PC-3 (cell line): ENCODE data around the gene PROSER2. TPM values are rescaled to one million over a fixed set of nuclear protein-coding genes. Genes with fewer than 3 reads are reported as not detected.

Experiments
- ATAC-seq: fragments of 200-7000 bp; cut with Tn5 transposase; 2 replicates; pipeline ENCODE4 v1.9.1; 2020; ENCODE audit warnings: mild to moderate bottlenecking, moderate library complexity
- BruUV-seq: library from RNA; stranded (reverse); fragments of 400-500 nt; replicated peaks from 2 replicates; lab custom pipeline; 2021; lab: Mats Ljungman, UMichigan
- CTCF ChIA-PET: fragments of 300-600 bp; sonication (Branson Sonifier 250); formaldehyde crosslinking; loops from one replicate; lab custom pipeline; 2022; ENCODE audit warnings: antibody characterized with exemption; lab: Charles Lee
- POLR2A ChIA-PET: fragments of 300-600 bp; sonication (Branson Sonifier 250); formaldehyde crosslinking; loops from one replicate; lab custom pipeline; 2022; ENCODE audit warnings: antibody characterized with exemption; ENCODE audit not compliant: unreplicated experiment; lab: Charles Lee
- DNase-seq: peaks from one replicate; pipeline ENCODE4 v3.0.0-alpha.2; 2015
- H2AFZ ChIP-seq: fragments of 300-600 bp; sonication (generic); 2 replicates; pipeline ENCODE4 v1.6.0; 2016; ENCODE audit warnings: antibody characterized with exemption, low read length
- H3F3A ChIP-seq: fragments of 300-600 bp; sonication (generic); one replicate; pipeline ENCODE4 v1.6.0; 2017; ENCODE audit warnings: antibody characterized with exemption, low read length, control low read depth, mild to moderate bottlenecking; ENCODE audit not compliant: unreplicated experiment
- H3K27ac ChIP-seq: fragments of 300-600 bp; sonication (generic); 2 replicates; pipeline ENCODE4 v1.5.1; 2016; ENCODE audit warnings: mild to moderate bottlenecking, low read length
- H3K27me3 ChIP-seq: fragments of 300-600 bp; sonication (generic); 2 replicates; pipeline ENCODE4 v1.6.1; 2016; ENCODE audit warnings: low read length, mixed read lengths
- H3K36me3 ChIP-seq: fragments of 300-600 bp; sonication (generic); 2 replicates; pipeline ENCODE4 v1.6.1; 2016; ENCODE audit warnings: low read depth, mixed run types, low read length, mixed read lengths
- H3K4me1 ChIP-seq: fragments of 300-600 bp; sonication (generic); 2 replicates; pipeline ENCODE4 v1.5.1; 2016; ENCODE audit warnings: low read length; ENCODE audit not compliant: insufficient read depth
- H3K4me2 ChIP-seq: fragments of 300-600 bp; sonication (generic); 2 replicates; pipeline ENCODE4 v1.6.0; 2016; ENCODE audit warnings: low read length
- H3K4me3 ChIP-seq: fragments of 300-600 bp; sonication (generic); 2 replicates; pipeline ENCODE4 v1.5.1; 2016; ENCODE audit warnings: mild to moderate bottlenecking, low read length, mixed read lengths
- H3K79me2 ChIP-seq: fragments of 300-600 bp; sonication (generic); 2 replicates; pipeline ENCODE4 v1.6.1; 2017; ENCODE audit warnings: low read length, mixed read lengths
- H3K9ac ChIP-seq: fragments of 300-600 bp; sonication (generic); 2 replicates; pipeline ENCODE4 v1.6.0; 2016; ENCODE audit warnings: mild to moderate bottlenecking, low read length
- H3K9me2 ChIP-seq: fragments of 300-600 bp; sonication (generic); replicated peaks from 2 replicates; pipeline ENCODE4 v1.6.1; 2016; ENCODE audit warnings: mixed run types, low read length, mixed read lengths
- H3K9me3 ChIP-seq: fragments of 300-600 bp; sonication (generic); 2 replicates; pipeline ENCODE4 v1.6.1; 2016; ENCODE audit warnings: low read length, mixed read lengths
- H4K20me1 ChIP-seq: fragments of 300-600 bp; sonication (generic); 2 replicates; pipeline ENCODE4 v1.6.1; 2016; ENCODE audit warnings: low read length, mixed read lengths
- CTCF ChIP-seq: fragments of 300-600 bp; sonication (generic); conservative IDR thresholded peaks from 2 replicates; pipeline ENCODE4 v1.5.1; 2017; ENCODE audit warnings: antibody characterized with exemption, low read depth, mild to moderate bottlenecking, low read length
- EZH2 ChIP-seq: fragments of 300-600 bp; sonication (generic); IDR thresholded peaks from one replicate; pipeline ENCODE4 v1.6.1; 2017; ENCODE audit warnings: antibody characterized with exemption, mild to moderate bottlenecking, low read length; ENCODE audit not compliant: unreplicated experiment
- EZH2phosphoT487 ChIP-seq: fragments of 300-600 bp; sonication (generic); IDR thresholded peaks from 2 replicates; pipeline ENCODE4 v1.6.1; 2018; ENCODE audit warnings: mild to moderate bottlenecking, antibody characterized with exemption, low read length, borderline replicate concordance
- intact Hi-C: fragments of 100-400 bp; cut with micrococcal nuclease; formaldehyde crosslinking; loops from 2 replicates; pipeline ENCODE4 v1.9.0; 2023
- total RNA-seq: library from RNA; depleted of rRNA; stranded (reverse); fragments of >200 nt; gene quantifications from 2 replicates; pipeline ENCODE4 v1.2.3, GENCODE V29; 2014

Gene PROSER2
- total RNA-seq, 1 experiment from 2014 or later, result 52.5 TPM

GRCh38 chr10:11838298-11838852, 15.2 kb downstream of the PROSER2 start:
- Histone ChIP-seq H3K36me3 (no peaks in the 10 kb centered on the region), H2AFZ (no peak overlapping the region), H3K27ac (no peak overlapping the region), H3K9me3 (no peaks in the 10 kb centered on the region), H3K4me3 (no peak overlapping the region), H3K9me2 (no peaks in the 10 kb centered on the region), H3K9ac (no peak overlapping the region), H3F3A (no peaks in the 10 kb centered on the region), H4K20me1 (no peaks in the 10 kb centered on the region; the same call in 1 of the 2 replicates), H3K79me2 (peaks cover 92% of the 10 kb centered on the region), H3K4me2 (no peak overlapping the region), H3K27me3 (no peaks in the 10 kb centered on the region), H3K4me1 (no peaks in the 10 kb centered on the region)
- CTCF ChIA-PET, result no interaction called here
- TF ChIP-seq CTCF, result no peak
- TF ChIP-seq EZH2, result no peak
- no peak for TF ChIP-seq EZH2phosphoT487
- POLR2A ChIA-PET, result no interaction called here
- intact Hi-C loops, result no loop called here
- DNase-seq (no peak), ATAC-seq (no peak)
- BruUV-seq, result no TSS peak

- no peak overlapping the region for H3K9ac ChIP-seq
- H4K20me1 ChIP-seq, result no peaks in the 10 kb centered on the region; the same call in 1 of the 2 replicates
- no peak overlapping the region for H3K4me2 ChIP-seq
- DNase-seq (no peak), ATAC-seq (no peak)
- intact Hi-C loops, result no loop called here
- H3K4me1 ChIP-seq, result no peaks in the 10 kb centered on the region
- H2AFZ ChIP-seq, result no peak overlapping the region
- no peaks in the 10 kb centered on the region for H3K9me3 ChIP-seq
- BruUV-seq, result no TSS peak
- no peaks in the 10 kb centered on the region for H3K27me3 ChIP-seq
- H3K27ac ChIP-seq, result no peak overlapping the region
- H3K36me3 ChIP-seq, result no peaks in the 10 kb centered on the region
- POLR2A ChIA-PET, result interaction anchor here (0.7 kb wide), 1 partner anchor 145 kb away, joined by 3 read pairs; no protein-coding TSS in a partner anchor
- peaks cover 92% of the 10 kb centered on the region for H3K79me2 ChIP-seq
- CTCF ChIA-PET, result no interaction called here
- no peaks in the 10 kb centered on the region for H3K9me2 ChIP-seq
- TF ChIP-seq EZH2phosphoT487 (no peak), EZH2 (no peak), CTCF (no peak)
- H3K4me3 ChIP-seq, result no peak overlapping the region
- no peaks in the 10 kb centered on the region for H3F3A ChIP-seq
These were observed 18.2 kb downstream of the PROSER2 start for GRCh38 chr10:11841375-11841774.

GRCh38 chr10:11842411-11842810, 19.3 kb downstream of the PROSER2 start:
- Histone ChIP-seq H3K9me2 (no peaks in the 10 kb centered on the region), H3K4me2 (no peak overlapping the region), H3K4me1 (no peaks in the 10 kb centered on the region), H3K27ac (no peak overlapping the region), H3K27me3 (no peaks in the 10 kb centered on the region), H3K9ac (no peak overlapping the region), H3K4me3 (no peak overlapping the region), H3F3A (no peaks in the 10 kb centered on the region), H2AFZ (no peak overlapping the region), H3K9me3 (no peaks in the 10 kb centered on the region), H3K79me2 (peaks cover 90% of the 10 kb centered on the region), H4K20me1 (no peaks in the 10 kb centered on the region; the same call in 1 of the 2 replicates), H3K36me3 (no peaks in the 10 kb centered on the region)
- BruUV-seq, result no TSS peak
- ChIA-PET CTCF (no interaction called here), POLR2A (no interaction called here)
- intact Hi-C loops, result no loop called here
- ATAC-seq (no peak), DNase-seq (no peak)
- TF ChIP-seq CTCF (no peak), EZH2phosphoT487 (no peak), EZH2 (no peak)
